Dermis blood vessel endothelial cell (primary cell): ENCODE results near the gene MRPL3. TPM values are rescaled to one million over a fixed set of nuclear protein-coding genes. Genes with fewer than 3 reads are reported as not detected.
"Not testable (repeated sequence)": the region's sequence is repeated elsewhere in the genome, so short reads cannot be mapped to it uniquely, and the experiment has no call there.

Source experiments
- DNase-seq: peaks from one replicate; pipeline ENCODE4 v3.0.0; 2010
- total RNA-seq: library from RNA; depleted of rRNA; stranded (reverse); fragments of >200 nt; gene quantifications from 2 replicates; pipeline ENCODE4 v1.2.3, GENCODE V29; 2014

MRPL3 gene
- total RNA-seq, 1 donor from 2014 or later = 55.5 TPM

- no peak for DNase-seq
These were observed 11.0 kb downstream of the MRPL3 start for GRCh38 chr3:131491775-131492174.

- DNase-seq = no peak
These were observed 11.7 kb downstream of the MRPL3 start for GRCh38 chr3:131491084-131491483.

- DNase-seq = not testable (repeated sequence)
These were observed 16.2 kb downstream of the MRPL3 start for GRCh38 chr3:131486545-131486944.

- DNase-seq = no peak
These were observed 17.7 kb downstream of the MRPL3 start for GRCh38 chr3:131485119-131485518.

GRCh38 chr3:131484496-131485111 is 18.2 kb downstream of the MRPL3 start:
- no peak for DNase-seq

- no peak for DNase-seq
These were observed 22.7 kb downstream of the MRPL3 start for GRCh38 chr3:131480116-131480515.

GRCh38 chr3:131477813-131478212 is 25.0 kb downstream of the MRPL3 start:
- peak; percentile 25 for DNase-seq

GRCh38 chr3:131474115-131474514 is 28.7 kb downstream of the MRPL3 start:
- DNase-seq = no peak

- DNase-seq = no peak
These were observed 32.4 kb downstream of the MRPL3 start for GRCh38 chr3:131470377-131470776.

GRCh38 chr3:131458653-131459052 is 44.1 kb downstream of the MRPL3 start:
- no peak for DNase-seq

GRCh38 chr3:131457220-131457619 is 45.6 kb downstream of the MRPL3 start:
- no peak for DNase-seq

- no peak for DNase-seq
These were observed 48.3 kb downstream of the MRPL3 start for GRCh38 chr3:131454501-131454900.

GRCh38 chr3:131453533-131453932 is 49.2 kb downstream of the MRPL3 start:
- no peak for DNase-seq

- DNase-seq = no peak
These were observed 55.4 kb downstream of the MRPL3 start for GRCh38 chr3:131447349-131447748.

- no peak for DNase-seq
These were observed 58.6 kb downstream of the MRPL3 start for GRCh38 chr3:131444180-131444579.

GRCh38 chr3:131439084-131439483 is 63.7 kb downstream of the MRPL3 start:
- no peak for DNase-seq

GRCh38 chr3:131435000-131435399 is 67.8 kb downstream of the MRPL3 start:
- DNase-seq = no peak

- DNase-seq = no peak
These were observed 70.3 kb downstream of the MRPL3 start for GRCh38 chr3:131432441-131432840.

GRCh38 chr3:131431754-131432153 is 71.0 kb downstream of the MRPL3 start:
- no peak for DNase-seq

- DNase-seq = no peak
These were observed 75.5 kb downstream of the MRPL3 start for GRCh38 chr3:131427226-131427625.

GRCh38 chr3:131421957-131422498 is 80.7 kb downstream of the MRPL3 start:
- DNase-seq = no peak

GRCh38 chr3:131421301-131421700 is 81.5 kb downstream of the MRPL3 start:
- DNase-seq = no peak

GRCh38 chr3:131417751-131418150 is 85.0 kb downstream of the MRPL3 start:
- no peak for DNase-seq
